ENCODE results near the gene L1CAM. TPM values are rescaled to one million over a fixed set of nuclear protein-coding genes. Genes with fewer than 3 reads are reported as not detected.
A peak's percentile ranks its signal among the peaks of the same experiment; 100 is the strongest.

The L1CAM gene
- total RNA-seq, 1 donor from 2014 or later, result 12.6 TPM

- Mint-ChIP-seq H3K27me3 (peaks cover 43% of the 10 kb centered on the region), H3K9me3 (no peaks in the 10 kb centered on the region), H3K4me1 (ENCODE audit: unreplicated experiment) (no peaks in the 10 kb centered on the region), H3K27ac (no peak overlapping the region), H3K4me3 (no peak overlapping the region), H3K36me3 (no peaks in the 10 kb centered on the region)
- no peak for DNase-seq (ENCODE audit: extremely low spot score, unreplicated experiment)
- TF ChIP-seq CTCF (conservative IDR thresholded peaks at IDR 0.05), result no peak
These were observed 40.8 kb downstream of the L1CAM start for GRCh38 chrX:153845195-153845594.

- no peak overlapping the region for H3K4me3 Mint-ChIP-seq
- no peak for DNase-seq (ENCODE audit: extremely low spot score, unreplicated experiment)
- H3K27ac Mint-ChIP-seq, result no peak overlapping the region
- no peak for TF ChIP-seq CTCF (conservative IDR thresholded peaks at IDR 0.05)
- no peaks in the 10 kb centered on the region for H3K36me3 Mint-ChIP-seq
- H3K4me1 Mint-ChIP-seq (ENCODE audit: unreplicated experiment), result no peaks in the 10 kb centered on the region
- peaks cover 43% of the 10 kb centered on the region for H3K27me3 Mint-ChIP-seq
- H3K9me3 Mint-ChIP-seq, result no peaks in the 10 kb centered on the region
These were observed 41.4 kb downstream of the L1CAM start for GRCh38 chrX:153844509-153845082.

GRCh38 chrX:153836921-153837320, 49.1 kb downstream of the L1CAM start:
- H3K9me3 Mint-ChIP-seq, result peaks cover 4% of the 10 kb centered on the region
- no peak overlapping the region for H3K4me3 Mint-ChIP-seq
- H3K36me3 Mint-ChIP-seq, result no peaks in the 10 kb centered on the region

GRCh38 chrX:153832728-153833127, 53.2 kb downstream of the L1CAM start:
- TF ChIP-seq CTCF (conservative IDR thresholded peaks at IDR 0.05), result no peak
- H3K4me1 Mint-ChIP-seq (ENCODE audit: unreplicated experiment), result no peaks in the 10 kb centered on the region
- no peak for DNase-seq (ENCODE audit: extremely low spot score, unreplicated experiment)
- peaks cover 4% of the 10 kb centered on the region for H3K9me3 Mint-ChIP-seq
- no peak overlapping the region for H3K27ac Mint-ChIP-seq
- no peak overlapping the region for H3K4me3 Mint-ChIP-seq
- H3K36me3 Mint-ChIP-seq, result peaks cover under 1% of the 10 kb centered on the region
- H3K27me3 Mint-ChIP-seq, result peaks cover 37% of the 10 kb centered on the region

More at GRCh38 chrX:153836921-153837320, 49.1 kb downstream of the L1CAM start:
- TF ChIP-seq CTCF (conservative IDR thresholded peaks at IDR 0.05), result no peak
- Mint-ChIP-seq H3K27ac (no peak overlapping the region), H3K27me3 (peaks cover 24% of the 10 kb centered on the region), H3K4me1 (ENCODE audit: unreplicated experiment) (no peaks in the 10 kb centered on the region)
- no peak for DNase-seq (ENCODE audit: extremely low spot score, unreplicated experiment)

GRCh38 chrX:153831429-153832150, 54.4 kb downstream of the L1CAM start:
- TF ChIP-seq CTCF (conservative IDR thresholded peaks at IDR 0.05), result no peak
- H3K9me3 Mint-ChIP-seq, result peaks cover 13% of the 10 kb centered on the region
- H3K27ac Mint-ChIP-seq, result no peak overlapping the region
- H3K4me1 Mint-ChIP-seq (ENCODE audit: unreplicated experiment), result no peaks in the 10 kb centered on the region
- peaks cover 46% of the 10 kb centered on the region for H3K27me3 Mint-ChIP-seq
- H3K36me3 Mint-ChIP-seq, result peaks cover 9% of the 10 kb centered on the region
- peak overlapping the region; percentile 70 for H3K4me3 Mint-ChIP-seq
- no peak for DNase-seq (ENCODE audit: extremely low spot score, unreplicated experiment)
